Measurements from ENCODE around the gene MORN1.

- TF ChIP-seq CTCF (IDR thresholded peaks at IDR 0.05) = no peak
- TF ChIP-seq POLR2A (IDR thresholded peaks at IDR 0.05) = no peak
These were observed 33.3 kb downstream of the MORN1 start for GRCh38 chr1:2358072-2358471.
